ENCODE measurements around the gene SLC25A38.

Gene SLC25A38

GRCh38 chr3:39385456-39386090 is 2.4 kb downstream of the SLC25A38 start:
- no peaks in the 10 kb centered on the region for H3K9me3 ChIP-seq (replicated peaks; ENCODE audit: insufficient read depth, low read length)
- peak overlapping the region; percentile 83; the same call in 1 of the 2 replicates for H3K4me2 ChIP-seq (ENCODE audit: low read depth, low read length)
- no peak overlapping the region for H3K4me3 ChIP-seq (ENCODE audit: low read length)
- H3K9me2 ChIP-seq (replicated peaks; ENCODE audit: insufficient read depth, low read length): no peaks in the 10 kb centered on the region
- no peak overlapping the region for H3K9ac ChIP-seq (ENCODE audit: low read length)
- no peak for TF ChIP-seq EZH2 (optimal IDR thresholded peaks at IDR 0.05; ENCODE audit: low read depth, low read length)
- peaks cover 64% of the 10 kb centered on the region for H3K79me2 ChIP-seq (ENCODE audit: low read length)
- peaks cover 44% of the 10 kb centered on the region for H3K4me1 ChIP-seq (ENCODE audit: low read length)
- H4K20me1 ChIP-seq (ENCODE audit: insufficient read depth, low read length): peaks cover 20% of the 10 kb centered on the region
- no peak for DNase-seq
- no peaks in the 10 kb centered on the region for H3K27me3 ChIP-seq (replicated peaks; ENCODE audit: insufficient read depth, low read length)
- peaks cover 7% of the 10 kb centered on the region for H3K36me3 ChIP-seq (replicated peaks; ENCODE audit: insufficient read depth, low read length)
- H2AFZ ChIP-seq (ENCODE audit: low read length): no peak overlapping the region
- H3K27ac ChIP-seq (ENCODE audit: low read length): no peak overlapping the region
- peaks cover 33% of the 10 kb centered on the region for H3F3A ChIP-seq (ENCODE audit: insufficient read depth, low read length)

GRCh38 chr3:39386318-39386717 is 3.1 kb downstream of the SLC25A38 start:
- Histone ChIP-seq H3K9me2 (replicated peaks; ENCODE audit: insufficient read depth, low read length) (no peaks in the 10 kb centered on the region), H3K36me3 (replicated peaks; ENCODE audit: insufficient read depth, low read length) (peaks cover 15% of the 10 kb centered on the region), H3K27me3 (replicated peaks; ENCODE audit: insufficient read depth, low read length) (no peaks in the 10 kb centered on the region), H3K4me3 (ENCODE audit: low read length) (no peak overlapping the region), H4K20me1 (ENCODE audit: insufficient read depth, low read length) (peaks cover 20% of the 10 kb centered on the region), H3K4me2 (ENCODE audit: low read depth, low read length) (no peak overlapping the region), H3K27ac (ENCODE audit: low read length) (no peak overlapping the region), H2AFZ (ENCODE audit: low read length) (no peak overlapping the region), H3K9ac (ENCODE audit: low read length) (no peak overlapping the region), H3F3A (ENCODE audit: insufficient read depth, low read length) (peaks cover 33% of the 10 kb centered on the region), H3K79me2 (ENCODE audit: low read length) (peaks cover 71% of the 10 kb centered on the region), H3K4me1 (ENCODE audit: low read length) (peaks cover 44% of the 10 kb centered on the region), H3K9me3 (replicated peaks; ENCODE audit: insufficient read depth, low read length) (no peaks in the 10 kb centered on the region)
- no peak for DNase-seq
- TF ChIP-seq CTCF (IDR thresholded peaks at IDR 0.05; ENCODE audit: low read length): no peak
- TF ChIP-seq EZH2phosphoT487 (IDR thresholded peaks at IDR 0.05; ENCODE audit: low read length): no peak

DNA sequence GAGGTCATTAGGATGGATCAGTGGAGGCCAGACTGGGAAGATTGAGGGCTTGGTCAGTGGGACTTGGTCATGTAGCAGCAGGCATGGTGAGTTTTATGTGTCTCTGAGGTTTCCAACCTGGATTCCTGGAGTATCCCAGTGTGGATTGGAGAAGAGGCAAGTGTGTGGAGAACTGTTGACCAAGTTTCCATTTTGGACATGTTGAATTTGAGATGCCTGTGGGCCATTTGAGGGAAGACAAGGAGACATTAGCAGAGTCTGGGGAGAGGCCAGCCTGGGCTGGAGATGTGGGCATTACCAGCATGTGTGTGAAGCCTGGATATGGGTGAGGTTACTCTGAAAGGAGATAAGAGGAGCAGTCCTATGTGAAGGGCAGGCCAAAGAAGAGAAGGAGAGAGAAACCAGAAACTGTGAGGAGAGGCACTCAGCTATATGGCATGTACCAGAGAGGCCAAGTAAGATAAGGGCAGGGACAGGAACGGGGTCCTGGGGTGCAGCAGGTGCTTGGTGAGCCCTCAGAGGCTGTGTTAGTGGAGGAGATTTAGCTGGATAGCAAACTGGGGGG is 4.3 kb downstream of the SLC25A38 start:
- peaks cover 22% of the 10 kb centered on the region for H3K36me3 ChIP-seq (replicated peaks; ENCODE audit: insufficient read depth, low read length)
- H3K4me2 ChIP-seq (ENCODE audit: low read depth, low read length): peak overlapping the region; percentile 54
- no peak overlapping the region for H3K27ac ChIP-seq (ENCODE audit: low read length)
- H3K27me3 ChIP-seq (replicated peaks; ENCODE audit: insufficient read depth, low read length): no peaks in the 10 kb centered on the region
- H3K4me1 ChIP-seq (ENCODE audit: low read length): peaks cover 42% of the 10 kb centered on the region
- H3K79me2 ChIP-seq (ENCODE audit: low read length): peaks cover 77% of the 10 kb centered on the region
- no peaks in the 10 kb centered on the region for H3K9me2 ChIP-seq (replicated peaks; ENCODE audit: insufficient read depth, low read length)
- H3K9me3 ChIP-seq (replicated peaks; ENCODE audit: insufficient read depth, low read length): no peaks in the 10 kb centered on the region
- peaks cover 33% of the 10 kb centered on the region for H3F3A ChIP-seq (ENCODE audit: insufficient read depth, low read length)
- no peak for DNase-seq
- H3K4me3 ChIP-seq (ENCODE audit: low read length): no peak overlapping the region
- no peak overlapping the region for H2AFZ ChIP-seq (ENCODE audit: low read length)
- H4K20me1 ChIP-seq (ENCODE audit: insufficient read depth, low read length): peaks cover 20% of the 10 kb centered on the region
- TF ChIP-seq EZH2 (optimal IDR thresholded peaks at IDR 0.05; ENCODE audit: low read depth, low read length) (no peak), EZH2phosphoT487 (IDR thresholded peaks at IDR 0.05; ENCODE audit: low read length) (no peak), CTCF (IDR thresholded peaks at IDR 0.05; ENCODE audit: low read length) (no peak)
- no peak overlapping the region for H3K9ac ChIP-seq (ENCODE audit: low read length)

- H3K27me3 ChIP-seq (replicated peaks; ENCODE audit: insufficient read depth, low read length): no peaks in the 10 kb centered on the region
- peaks cover 39% of the 10 kb centered on the region for H3K4me1 ChIP-seq (ENCODE audit: low read length)
- H3K27ac ChIP-seq (ENCODE audit: low read length): peak overlapping the region; percentile 61; the same call in 1 of the 2 replicates
- no peak overlapping the region; the same call in 1 of the 2 replicates for H3K9ac ChIP-seq (ENCODE audit: low read length)
- peaks cover 24% of the 10 kb centered on the region for H3K36me3 ChIP-seq (replicated peaks; ENCODE audit: insufficient read depth, low read length)
- peaks cover 77% of the 10 kb centered on the region for H3K79me2 ChIP-seq (ENCODE audit: low read length)
- H3K4me3 ChIP-seq (ENCODE audit: low read length): no peak overlapping the region
- H3K4me2 ChIP-seq (ENCODE audit: low read depth, low read length): peak overlapping the region; percentile 54
- H4K20me1 ChIP-seq (ENCODE audit: insufficient read depth, low read length): peaks cover 20% of the 10 kb centered on the region
- no peak overlapping the region for H2AFZ ChIP-seq (ENCODE audit: low read length)
- H3K9me2 ChIP-seq (replicated peaks; ENCODE audit: insufficient read depth, low read length): no peaks in the 10 kb centered on the region
- peaks cover 29% of the 10 kb centered on the region for H3F3A ChIP-seq (ENCODE audit: insufficient read depth, low read length)
- TF ChIP-seq EZH2 (optimal IDR thresholded peaks at IDR 0.05; ENCODE audit: low read depth, low read length): no peak
- no peak for TF ChIP-seq EZH2phosphoT487 (IDR thresholded peaks at IDR 0.05; ENCODE audit: low read length)
- no peak for TF ChIP-seq CTCF (IDR thresholded peaks at IDR 0.05; ENCODE audit: low read length)
- no peak for DNase-seq
- H3K9me3 ChIP-seq (replicated peaks; ENCODE audit: insufficient read depth, low read length): no peaks in the 10 kb centered on the region
Measured at GRCh38 chr3:39388153-39388552, 5.0 kb downstream of the SLC25A38 start.

All from MM.1S (cell line).